HEK293 (cell line): Measurements from ENCODE around the gene CCDC117.

Experiments used
- CTCF ChIP-seq: fragments of 450-650 bp; formaldehyde crosslinking; IDR thresholded peaks from 2 replicates; pipeline ENCODE4 v1.5.1; 2016; ENCODE audit warnings: missing biosample characterization, missing genetic modification characterization
- KLF9 ChIP-seq: fragments of 450-650 bp; formaldehyde crosslinking; IDR thresholded peaks from 2 replicates; pipeline ENCODE4 v1.5.1; 2016; ENCODE audit warnings: missing biosample characterization, missing genetic modification characterization, low read depth
- TCF7L2 ChIP-seq: IDR thresholded peaks from 2 replicates; pipeline ENCODE4 v1.6.1; 2011; ENCODE audit warnings: low read depth, mild to moderate bottlenecking, inconsistent platforms, low read length, moderate library complexity, borderline replicate concordance
- ZNF24 ChIP-seq: fragments of 450-650 bp; formaldehyde crosslinking; IDR thresholded peaks from 2 replicates; pipeline ENCODE4 v1.5.1; 2016; ENCODE audit warnings: missing biosample characterization, missing genetic modification characterization
- ZNF555 ChIP-seq: fragments of 450-650 bp; formaldehyde crosslinking; conservative IDR thresholded peaks from 2 replicates; pipeline ENCODE4 v1.5.1; 2017; ENCODE audit warnings: missing biosample characterization, mild to moderate bottlenecking, missing genetic modification characterization, inconsistent platforms
- ZNF600 ChIP-seq: fragments of 450-650 bp; formaldehyde crosslinking; IDR thresholded peaks from 2 replicates; pipeline ENCODE4 v1.5.1; 2016; ENCODE audit warnings: missing biosample characterization, missing genetic modification characterization
- ZSCAN30 ChIP-seq: fragments of 450-650 bp; IDR thresholded peaks from 2 replicates; pipeline ENCODE4 v1.5.1; 2018; ENCODE audit warnings: missing biosample characterization, mild to moderate bottlenecking, missing genetic modification characterization, moderate library complexity

GRCh38 chr22:28728621-28729313 lies 43.7 kb upstream of the CCDC117 start:
- TF ChIP-seq ZNF555 (tag by site-specific recombination) (no peak), ZSCAN30 (tag by site-specific recombination) (no peak), ZNF600 (tag by site-specific recombination) (no peak), CTCF (tag by site-specific recombination) (no peak), KLF9 (tag by site-specific recombination) (no peak), TCF7L2 (no peak), ZNF24 (tag by site-specific recombination) (no peak)
